ENCODE results near the gene NDUFS2. TPM values are rescaled to one million over a fixed set of nuclear protein-coding genes. Genes with fewer than 3 reads are reported as not detected.

NDUFS2 gene
- total and polyA plus RNA-seq, 8 donors, result 9.9 to 165 (median 82.7) TPM

DNA sequence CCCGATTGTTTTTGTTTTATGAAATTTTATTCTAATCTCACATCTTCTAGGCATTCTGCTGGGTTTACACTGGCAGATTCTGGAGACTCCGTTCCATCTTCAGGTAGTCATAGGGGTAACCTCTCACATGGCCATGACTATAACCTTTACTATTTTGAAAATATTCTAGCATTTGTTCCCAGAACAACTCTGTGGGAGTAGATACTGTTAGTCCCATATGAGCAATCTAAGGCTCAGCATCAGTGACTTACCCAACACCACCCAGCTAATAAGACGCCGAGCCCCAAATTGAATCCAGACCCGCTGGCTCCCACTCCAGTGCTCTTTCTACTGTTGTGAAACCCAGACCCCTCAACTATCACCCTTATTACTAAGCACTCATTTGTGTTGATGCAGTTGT is 13.1 kb upstream of the NDUFS2 start:
- Histone ChIP-seq H3K4me3 (no peak overlapping the region), H3K27ac (no peak overlapping the region), H3K9me3 (no peaks in the 10 kb centered on the region), H3K4me1 (peaks cover 9 to 44% (median 17%) of the 10 kb centered on the region in 4 donors), H3K36me3 (peaks cover 0 to 25% (median 15%) of the 10 kb centered on the region in 4 donors), H3K27me3 (no peaks in the 10 kb centered on the region)
- TF ChIP-seq, protein P1, sequence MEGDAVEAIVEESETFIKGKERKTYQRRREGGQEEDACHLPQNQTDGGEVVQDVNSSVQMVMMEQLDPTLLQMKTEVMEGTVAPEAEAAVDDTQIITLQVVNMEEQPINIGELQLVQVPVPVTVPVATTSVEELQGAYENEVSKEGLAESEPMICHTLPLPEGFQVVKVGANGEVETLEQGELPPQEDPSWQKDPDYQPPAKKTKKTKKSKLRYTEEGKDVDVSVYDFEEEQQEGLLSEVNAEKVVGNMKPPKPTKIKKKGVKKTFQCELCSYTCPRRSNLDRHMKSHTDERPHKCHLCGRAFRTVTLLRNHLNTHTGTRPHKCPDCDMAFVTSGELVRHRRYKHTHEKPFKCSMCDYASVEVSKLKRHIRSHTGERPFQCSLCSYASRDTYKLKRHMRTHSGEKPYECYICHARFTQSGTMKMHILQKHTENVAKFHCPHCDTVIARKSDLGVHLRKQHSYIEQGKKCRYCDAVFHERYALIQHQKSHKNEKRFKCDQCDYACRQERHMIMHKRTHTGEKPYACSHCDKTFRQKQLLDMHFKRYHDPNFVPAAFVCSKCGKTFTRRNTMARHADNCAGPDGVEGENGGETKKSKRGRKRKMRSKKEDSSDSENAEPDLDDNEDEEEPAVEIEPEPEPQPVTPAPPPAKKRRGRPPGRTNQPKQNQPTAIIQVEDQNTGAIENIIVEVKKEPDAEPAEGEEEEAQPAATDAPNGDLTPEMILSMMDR (IDR thresholded peaks at IDR 0.05), result no peak
- TF ChIP-seq POLR2A (IDR thresholded peaks at IDR 0.05) (no peak), EP300 (IDR thresholded peaks at IDR 0.05) (no peak), POLR2AphosphoS5 (IDR thresholded peaks at IDR 0.05) (no peak)
- DNase-seq, result no peak
- intact Hi-C loops (cut with DNase I; ENCODE audit: low total_unique reads), result no loop called here
- WGBS, 5 donors, result 89 to 97% (median 93%) methylated on average over 5 of the region's 5 CpGs

DNA sequence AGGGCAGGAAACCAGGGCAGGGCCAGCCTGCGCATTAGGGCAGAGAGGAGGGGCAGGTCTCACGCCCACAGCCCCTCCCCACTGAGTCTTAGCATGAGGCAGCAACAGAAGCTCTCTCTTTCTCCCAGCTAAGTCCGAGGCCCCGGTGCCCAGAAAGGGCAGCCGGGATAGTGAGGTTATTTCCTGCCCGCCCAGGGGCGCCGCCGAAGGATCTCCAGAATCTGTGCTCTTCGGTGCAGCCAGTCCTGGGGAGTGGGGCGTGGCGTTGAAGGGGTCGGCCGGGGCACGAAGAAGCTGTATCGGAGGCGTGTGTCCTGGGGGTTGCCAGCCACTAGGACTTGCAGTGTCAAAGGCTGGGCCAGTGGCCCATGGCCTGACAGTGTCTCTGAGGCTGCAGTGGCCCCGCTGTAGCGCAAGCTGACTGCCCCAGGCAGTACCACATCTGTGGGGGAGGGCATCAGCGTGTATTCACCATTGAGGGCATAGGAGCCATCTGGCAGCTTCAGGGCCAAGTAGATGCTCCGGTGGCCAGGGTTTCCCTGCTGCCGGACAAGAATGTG is 11.1 kb upstream of the NDUFS2 start:
- TF ChIP-seq POLR2AphosphoS5 (IDR thresholded peaks at IDR 0.05), result peak in 1 of 3 donors; percentile 16
- TF ChIP-seq, protein P1 (IDR thresholded peaks at IDR 0.05), result no peak
- DNase-seq, result peak in 1 of 2 donors; percentile 38
- Histone ChIP-seq H3K4me3 (no peak overlapping the region), H3K27ac (no peak overlapping the region), H3K36me3 (peaks cover 0 to 34% (median 20%) of the 10 kb centered on the region in 4 donors), H3K4me1 (peaks cover 6 to 51% (median 19%) of the 10 kb centered on the region in 4 donors), H3K27me3 (no peaks in the 10 kb centered on the region), H3K9me3 (no peaks in the 10 kb centered on the region)
- intact Hi-C loops (cut with DNase I; ENCODE audit: low total_unique reads), result no loop called here
- WGBS, 5 donors, result 52 to 67% (median 55%) methylated on average over 21 to 22 of the region's 22 CpGs

DNA sequence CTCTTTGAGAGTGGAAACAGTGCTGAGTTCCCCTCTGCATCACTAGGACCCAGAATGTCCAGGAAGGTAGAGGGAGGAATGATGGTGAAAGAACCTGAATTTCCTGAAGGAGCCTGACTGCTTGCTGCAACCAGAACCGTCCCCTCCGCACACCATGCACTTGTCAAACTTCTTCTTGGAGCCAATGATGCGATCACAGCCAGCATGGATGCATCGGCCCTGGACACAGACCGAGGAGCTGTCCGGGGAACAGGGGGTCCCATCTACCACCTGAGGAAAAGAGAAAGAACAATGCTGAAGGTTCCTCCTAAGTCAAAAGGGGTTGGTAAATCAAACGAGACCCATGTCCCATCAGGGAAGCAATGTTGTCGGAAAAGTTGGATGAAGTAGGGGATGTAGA is 10.2 kb upstream of the NDUFS2 start:
- 41 to 77% (median 66%) methylated on average over 7 to 8 of the region's 8 CpGs for WGBS, 5 donors
- intact Hi-C loops (cut with DNase I; ENCODE audit: low total_unique reads), result no loop called here
- no peak overlapping the region for H3K27ac ChIP-seq

DNA sequence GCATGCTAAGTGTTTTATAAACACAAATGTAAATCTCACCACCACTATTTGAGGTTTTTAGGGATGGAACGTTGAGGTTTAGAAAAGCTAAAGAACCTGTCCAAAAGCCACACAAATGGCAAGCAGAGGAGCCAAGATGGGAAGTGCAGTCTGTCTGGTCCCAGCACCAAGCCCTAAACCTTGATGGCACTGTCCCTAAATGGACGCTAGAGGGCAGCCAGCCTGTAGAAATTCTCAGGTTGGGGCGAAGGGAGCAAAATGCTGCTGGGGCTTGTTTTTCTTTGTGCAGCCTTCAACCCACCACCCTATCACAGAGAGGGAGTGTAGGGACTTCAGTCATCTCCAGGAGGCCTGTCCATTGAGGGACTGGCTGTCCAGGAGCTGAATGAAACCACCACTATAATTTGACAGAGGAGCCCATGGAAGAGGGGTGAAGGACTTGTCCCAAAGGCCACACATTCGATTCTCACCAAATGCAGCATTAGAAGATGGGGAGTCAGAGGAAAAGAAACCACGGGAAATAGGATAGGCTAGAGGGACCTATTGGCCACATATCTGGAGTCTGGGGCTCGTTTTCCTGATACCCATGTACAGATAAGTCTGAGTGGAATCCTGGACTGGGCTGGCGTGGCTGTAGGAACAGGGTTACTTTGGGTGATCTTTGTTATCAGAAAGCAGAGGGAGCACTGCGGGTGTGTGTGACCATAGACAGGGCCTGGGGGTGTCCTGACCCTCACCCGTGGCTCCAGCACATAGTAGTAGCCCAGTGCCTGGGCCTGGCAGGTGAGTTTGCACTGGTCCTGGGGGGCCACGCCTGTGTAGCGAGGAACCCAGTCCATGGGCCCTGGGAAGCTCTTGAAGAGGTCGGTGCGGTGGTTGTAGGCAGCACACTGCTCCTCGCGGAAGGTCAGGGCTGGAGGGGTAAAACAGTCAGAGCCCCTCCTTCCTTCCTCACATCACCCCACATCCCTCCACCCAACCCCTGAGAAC is 9.4 kb upstream of the NDUFS2 start:
- peaks cover 0 to 1% (median 0%) of the 10 kb centered on the region in 3 donors for H3K27me3 ChIP-seq
- H3K36me3 ChIP-seq, result peaks cover 0 to 34% (median 20%) of the 10 kb centered on the region in 4 donors
- 38 to 57% (median 54%) methylated on average over 10 to 15 of the region's 15 CpGs for WGBS, 5 donors
- peak overlapping the region in 2 of 5 donors; percentile 35 to 37 for H3K27ac ChIP-seq
- peak; percentile 72 to 90 for DNase-seq
- no peaks in the 10 kb centered on the region for H3K9me3 ChIP-seq
- H3K4me1 ChIP-seq, result peaks cover 6 to 59% (median 29%) of the 10 kb centered on the region in 4 donors
- peak overlapping the region in 2 of 4 donors; percentile 6 to 56 for H3K4me3 ChIP-seq
- TF ChIP-seq, protein P1 (IDR thresholded peaks at IDR 0.05), result peak in 5 of 7 experiments; percentile 66 to 90 (median 83)
- TF ChIP-seq EP300 (IDR thresholded peaks at IDR 0.05), result no peak
- TF ChIP-seq POLR2AphosphoS5 (IDR thresholded peaks at IDR 0.05), result peak in 1 of 3 donors; percentile 35
- no peak for TF ChIP-seq POLR2A (IDR thresholded peaks at IDR 0.05)
- intact Hi-C loops (cut with DNase I; ENCODE audit: low total_unique reads), result no loop called here

More for the DNA sequence above, 10.2 kb upstream of the NDUFS2 start:
- H3K4me3 ChIP-seq, result no peak overlapping the region
- TF ChIP-seq POLR2A (IDR thresholded peaks at IDR 0.05) (no peak), EP300 (IDR thresholded peaks at IDR 0.05) (no peak), POLR2AphosphoS5 (IDR thresholded peaks at IDR 0.05) (no peak)
- TF ChIP-seq, protein P1 (IDR thresholded peaks at IDR 0.05), result no peak
- no peaks in the 10 kb centered on the region for H3K9me3 ChIP-seq
- no peak for DNase-seq
- H3K4me1 ChIP-seq, result peaks cover 6 to 53% (median 24%) of the 10 kb centered on the region in 4 donors
- no peaks in the 10 kb centered on the region for H3K27me3 ChIP-seq
- peaks cover 0 to 34% (median 20%) of the 10 kb centered on the region in 4 donors for H3K36me3 ChIP-seq

Measured in stomach (tissue), 9 donors.